Parathyroid adenoma (tissue), 2 donors: ENCODE measurements around the gene TNFRSF19.
A peak's percentile ranks its signal among the peaks of the same experiment; 100 is the strongest.

ENCODE experiments used
- H2AFZ ChIP-seq: fragments of 300-600 bp; sonication (generic); one replicate; pipeline ENCODE4 v1.7.0; 2017; ENCODE audit warnings: antibody characterized with exemption, mild to moderate bottlenecking
- H3K27ac ChIP-seq: fragments of 300-600 bp; sonication (generic); one replicate; pipeline ENCODE4 v1.7.0; 2017
- H3K27me3 ChIP-seq: fragments of 300-600 bp; sonication (generic); one replicate; pipeline ENCODE4 v1.7.0; 2017; ENCODE audit warnings: low read length; ENCODE audit not compliant: control insufficient read depth, insufficient read depth
- H3K36me3 ChIP-seq: fragments of 300-600 bp; sonication (generic); one replicate; pipeline ENCODE4 v1.7.0; 2017; ENCODE audit warnings: low read length; ENCODE audit not compliant: control insufficient read depth, insufficient read depth
- H3K4me1 ChIP-seq: fragments of 300-600 bp; sonication (generic); one replicate; pipeline ENCODE4 v1.7.0; 2017; ENCODE audit warnings: control low read depth
- H3K4me2 ChIP-seq: fragments of 300-600 bp; sonication (generic); one replicate; pipeline ENCODE4 v1.7.0; 2017; ENCODE audit warnings: low read length
- H3K4me3 ChIP-seq: fragments of 300-600 bp; sonication (generic); one replicate; pipeline ENCODE4 v1.7.0; 2017; ENCODE audit warnings: low read depth, low read length
- H3K79me2 ChIP-seq: fragments of 300-600 bp; sonication (generic); one replicate; pipeline ENCODE4 v1.7.0; 2017; ENCODE audit warnings: control low read depth
- H3K9ac ChIP-seq: fragments of 300-600 bp; sonication (generic); one replicate; pipeline ENCODE4 v1.7.0; 2017; ENCODE audit warnings: mild to moderate bottlenecking
- H3K9me3 ChIP-seq: fragments of 300-600 bp; sonication (generic); one replicate; pipeline ENCODE4 v1.7.0; 2017; ENCODE audit warnings: low read length; ENCODE audit not compliant: control insufficient read depth
- CTCF ChIP-seq: fragments of 300-600 bp; sonication (generic); IDR thresholded peaks from one replicate; pipeline ENCODE4 v1.7.0; 2017; ENCODE audit warnings: antibody characterized with exemption, mild to moderate bottlenecking
- donor health status: primary hyperparathyroidism.

The TNFRSF19 gene

GRCh38 chr13:23579896-23580683 is 9.9 kb downstream of the TNFRSF19 start:
- H3K4me1 ChIP-seq: no peaks in the 10 kb centered on the region
- no peaks in the 10 kb centered on the region for H3K79me2 ChIP-seq
- H3K4me2 ChIP-seq: peak overlapping the region; percentile 68
- H3K27me3 ChIP-seq: no peaks in the 10 kb centered on the region
- H3K9ac ChIP-seq: no peak overlapping the region
- TF ChIP-seq CTCF: no peak
- peak overlapping the region; percentile 71 for H2AFZ ChIP-seq
- no peak overlapping the region for H3K27ac ChIP-seq
- H3K4me3 ChIP-seq: peak overlapping the region; percentile 55
- no peaks in the 10 kb centered on the region for H3K9me3 ChIP-seq
- no peaks in the 10 kb centered on the region for H3K36me3 ChIP-seq

GRCh38 chr13:23580684-23581060 is 10.5 kb downstream of the TNFRSF19 start:
- no peak for TF ChIP-seq CTCF
- no peaks in the 10 kb centered on the region for H3K79me2 ChIP-seq
- H3K4me1 ChIP-seq: no peaks in the 10 kb centered on the region
- H3K27ac ChIP-seq: no peak overlapping the region
- H3K9ac ChIP-seq: no peak overlapping the region
- H3K4me3 ChIP-seq: no peak overlapping the region
- H3K36me3 ChIP-seq: no peaks in the 10 kb centered on the region
- H3K27me3 ChIP-seq: no peaks in the 10 kb centered on the region
- no peak overlapping the region for H2AFZ ChIP-seq
- H3K4me2 ChIP-seq: no peak overlapping the region
- no peaks in the 10 kb centered on the region for H3K9me3 ChIP-seq

DNA sequence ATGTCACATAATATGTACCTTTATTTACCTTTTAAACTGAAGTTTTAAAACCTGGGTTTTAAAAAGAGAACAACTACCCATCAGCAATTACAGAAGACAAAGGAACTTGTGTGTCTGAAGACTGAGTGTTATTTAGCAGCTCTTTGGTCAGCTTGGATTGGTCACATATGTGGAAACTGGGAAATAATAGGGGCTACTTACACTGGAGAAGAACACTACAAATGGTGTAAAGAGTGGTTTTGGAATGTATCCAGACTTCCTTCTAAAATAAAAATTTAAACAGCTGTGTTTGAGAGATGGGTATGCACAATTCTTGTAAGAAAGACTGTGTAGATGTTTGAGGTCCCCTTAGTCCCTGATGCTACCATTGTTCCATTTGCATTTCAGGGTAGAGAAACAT is 13.3 kb downstream of the TNFRSF19 start:
- no peaks in the 10 kb centered on the region for H3K27me3 ChIP-seq
- H3K9me3 ChIP-seq: no peaks in the 10 kb centered on the region
- H3K4me1 ChIP-seq: no peaks in the 10 kb centered on the region
- H3K79me2 ChIP-seq: no peaks in the 10 kb centered on the region
- TF ChIP-seq CTCF: no peak
- H3K36me3 ChIP-seq: no peaks in the 10 kb centered on the region
- H3K4me3 ChIP-seq: no peak overlapping the region
- H3K27ac ChIP-seq: no peak overlapping the region
- H3K4me2 ChIP-seq: no peak overlapping the region
- no peak overlapping the region for H3K9ac ChIP-seq
- no peak overlapping the region for H2AFZ ChIP-seq

- no peak for TF ChIP-seq CTCF
- Histone ChIP-seq H3K9ac (no peak overlapping the region), H3K27me3 (no peaks in the 10 kb centered on the region), H3K4me1 (no peaks in the 10 kb centered on the region), H3K27ac (no peak overlapping the region), H3K4me2 (no peak overlapping the region), H3K9me3 (no peaks in the 10 kb centered on the region), H3K79me2 (no peaks in the 10 kb centered on the region), H3K36me3 (no peaks in the 10 kb centered on the region), H3K4me3 (no peak overlapping the region), H2AFZ (no peak overlapping the region)
Measured at GRCh38 chr13:23584275-23584674, 14.1 kb downstream of the TNFRSF19 start.

- Histone ChIP-seq H3K9me3 (no peaks in the 10 kb centered on the region), H3K9ac (no peak overlapping the region), H2AFZ (no peak overlapping the region), H3K4me2 (no peak overlapping the region), H3K36me3 (no peaks in the 10 kb centered on the region), H3K27ac (no peak overlapping the region), H3K4me3 (no peak overlapping the region), H3K4me1 (no peaks in the 10 kb centered on the region), H3K27me3 (no peaks in the 10 kb centered on the region), H3K79me2 (no peaks in the 10 kb centered on the region)
- TF ChIP-seq CTCF: no peak
Measured at GRCh38 chr13:23586336-23586735, 16.1 kb downstream of the TNFRSF19 start.
